Stimulated activated CD4-positive, alpha-beta T cell treated with anti-CD3 and anti-CD28 coated beads, Interleukin-4, amount 100 ng/mL, for 1 hour (primary cell): ENCODE measurements around the gene LIFR.
"Not testable (repeated sequence)": the region's sequence is repeated elsewhere in the genome, so short reads cannot be mapped to it uniquely, and the experiment has no call there.

Experiments
- DNase-seq: peaks from one replicate; pipeline ENCODE4 v3.0.0-alpha.2; 2020

The LIFR gene

GRCh38 chr5:38546691-38547146 lies 9.7 kb downstream of the LIFR start:
- DNase-seq, result no peak

DNA sequence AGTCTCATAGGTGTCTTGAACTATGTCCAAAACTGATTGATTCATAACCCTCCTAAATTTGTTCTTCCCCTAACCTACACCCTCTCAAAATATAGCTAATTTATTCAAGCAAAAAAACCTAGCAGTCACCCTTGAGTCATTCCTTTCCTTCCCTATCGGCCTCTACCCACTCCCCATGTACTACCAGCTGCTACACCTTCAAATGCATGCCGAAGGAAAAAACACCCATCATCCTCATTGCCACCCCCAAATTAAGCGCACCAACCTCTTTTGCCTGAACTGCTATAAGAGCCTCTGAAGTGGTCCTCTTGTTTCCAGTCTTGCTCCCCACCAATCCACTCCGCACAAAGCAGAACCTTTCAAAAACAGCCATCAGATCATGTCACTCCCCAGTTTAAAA lies 12.6 kb downstream of the LIFR start:
- DNase-seq, result no peak

DNA sequence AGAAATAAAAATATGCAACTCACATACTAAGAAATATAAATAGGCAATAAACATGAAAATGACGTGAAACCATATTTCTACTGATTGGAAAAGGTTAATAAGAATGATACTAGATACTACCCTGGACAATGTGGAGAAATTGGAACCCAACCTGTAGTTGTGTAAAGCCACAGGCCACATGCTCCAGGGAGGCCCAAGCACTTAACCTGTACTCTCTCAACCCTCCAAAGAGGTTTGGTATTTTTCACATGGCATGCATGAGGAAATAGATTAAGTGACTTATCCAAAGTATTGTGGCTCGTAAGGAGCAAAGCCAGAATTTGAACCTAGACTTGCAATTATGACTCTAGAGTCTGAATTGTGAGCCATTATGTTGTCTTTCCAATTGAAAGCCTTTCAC lies 13.4 kb downstream of the LIFR start:
- no peak for DNase-seq

DNA sequence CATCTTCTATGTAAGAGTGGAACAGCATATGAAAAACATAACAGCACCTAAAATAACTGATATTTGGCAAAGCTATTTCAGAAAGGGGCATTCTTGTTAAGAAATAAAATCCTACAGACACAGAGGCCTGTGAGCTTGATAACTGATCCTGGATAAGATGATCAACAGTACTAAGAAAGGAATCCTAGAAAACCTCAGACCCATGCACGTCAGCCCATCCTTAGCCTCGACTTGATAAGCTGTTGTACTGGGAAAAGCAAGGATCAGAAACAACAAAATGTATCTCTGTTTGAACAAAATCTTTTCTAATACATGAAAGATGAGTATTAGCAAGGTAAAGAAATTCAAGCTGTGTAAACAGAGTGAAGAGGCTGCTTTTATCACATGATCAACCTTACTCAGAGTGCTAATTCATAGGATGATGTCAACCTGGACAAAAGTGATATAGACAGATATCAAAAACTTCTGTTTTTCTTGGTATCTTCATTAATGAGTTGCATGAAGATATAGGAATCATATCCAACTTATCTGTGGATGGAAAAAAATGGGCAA lies 15.2 kb downstream of the LIFR start:
- DNase-seq, result no peak

DNA sequence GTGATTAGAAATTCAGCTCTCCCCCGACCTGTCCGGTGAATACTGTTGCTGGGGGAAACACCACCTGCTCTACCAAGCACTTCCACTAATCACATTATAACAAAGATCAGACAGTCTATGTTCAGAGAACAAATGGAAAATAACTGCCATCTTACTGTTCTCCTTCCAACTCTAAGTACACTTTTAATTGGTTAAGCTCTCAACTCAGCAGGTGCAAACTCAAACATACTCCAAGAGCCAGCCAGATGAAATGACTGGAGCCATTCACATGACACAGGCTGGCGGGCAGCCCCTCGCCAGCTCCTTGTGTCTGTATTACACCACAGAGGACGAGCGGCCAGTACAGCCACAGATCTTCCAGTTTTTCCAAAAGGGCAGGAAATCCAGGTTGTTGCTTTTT lies 16.1 kb downstream of the LIFR start:
- no peak for DNase-seq

GRCh38 chr5:38538161-38538560 lies 18.3 kb downstream of the LIFR start:
- DNase-seq, result no peak

- no peak for DNase-seq
Observed at GRCh38 chr5:38537505-38537904, 18.9 kb downstream of the LIFR start.

DNA sequence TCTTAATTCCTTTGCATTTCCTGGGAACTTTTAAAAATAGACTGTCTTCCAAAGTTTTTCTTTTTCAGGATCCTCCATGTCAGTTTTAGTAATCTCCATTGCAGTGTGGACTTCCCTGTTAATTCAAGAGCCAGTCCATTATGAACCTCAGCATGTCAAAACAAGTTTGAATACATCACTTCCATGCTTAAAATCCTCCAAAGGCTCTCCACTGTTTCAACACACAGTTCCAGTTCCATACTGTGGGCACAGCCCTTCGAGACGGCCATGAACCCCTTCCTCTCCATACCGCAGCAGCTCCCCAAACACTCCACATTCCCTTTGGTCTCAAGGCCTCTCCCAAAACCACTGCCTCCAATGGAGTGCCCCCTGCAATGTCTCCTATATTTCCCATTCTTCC lies 19.5 kb downstream of the LIFR start:
- no peak for DNase-seq

GRCh38 chr5:38535845-38536244 lies 20.6 kb downstream of the LIFR start:
- no peak for DNase-seq

DNA sequence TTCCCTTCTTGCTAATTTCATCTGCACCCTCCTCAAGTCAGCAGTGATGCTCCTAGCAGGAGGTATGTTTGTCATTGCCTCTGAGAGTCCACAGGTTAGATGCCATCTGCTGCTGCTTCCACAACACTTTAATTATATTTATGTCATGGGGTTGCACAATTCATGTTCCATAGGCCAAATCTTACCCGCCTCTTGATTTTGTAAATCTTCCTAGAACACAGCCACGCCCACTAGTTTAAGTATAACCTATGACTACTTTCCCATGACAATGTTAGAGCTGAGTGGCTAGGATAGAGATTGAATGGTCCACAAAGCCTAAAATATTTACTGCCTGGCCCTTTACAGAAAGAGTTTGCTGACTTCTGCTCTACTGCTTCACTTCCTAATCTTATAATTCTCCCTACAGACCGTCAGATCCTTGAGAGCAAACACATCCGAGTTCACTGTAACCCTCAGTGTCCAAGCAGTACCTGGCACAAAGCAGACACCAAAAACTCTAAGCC lies 21.1 kb downstream of the LIFR start:
- DNase-seq, result no peak

- DNase-seq, result no peak
Observed at GRCh38 chr5:38534156-38534453, 22.3 kb downstream of the LIFR start.

DNA sequence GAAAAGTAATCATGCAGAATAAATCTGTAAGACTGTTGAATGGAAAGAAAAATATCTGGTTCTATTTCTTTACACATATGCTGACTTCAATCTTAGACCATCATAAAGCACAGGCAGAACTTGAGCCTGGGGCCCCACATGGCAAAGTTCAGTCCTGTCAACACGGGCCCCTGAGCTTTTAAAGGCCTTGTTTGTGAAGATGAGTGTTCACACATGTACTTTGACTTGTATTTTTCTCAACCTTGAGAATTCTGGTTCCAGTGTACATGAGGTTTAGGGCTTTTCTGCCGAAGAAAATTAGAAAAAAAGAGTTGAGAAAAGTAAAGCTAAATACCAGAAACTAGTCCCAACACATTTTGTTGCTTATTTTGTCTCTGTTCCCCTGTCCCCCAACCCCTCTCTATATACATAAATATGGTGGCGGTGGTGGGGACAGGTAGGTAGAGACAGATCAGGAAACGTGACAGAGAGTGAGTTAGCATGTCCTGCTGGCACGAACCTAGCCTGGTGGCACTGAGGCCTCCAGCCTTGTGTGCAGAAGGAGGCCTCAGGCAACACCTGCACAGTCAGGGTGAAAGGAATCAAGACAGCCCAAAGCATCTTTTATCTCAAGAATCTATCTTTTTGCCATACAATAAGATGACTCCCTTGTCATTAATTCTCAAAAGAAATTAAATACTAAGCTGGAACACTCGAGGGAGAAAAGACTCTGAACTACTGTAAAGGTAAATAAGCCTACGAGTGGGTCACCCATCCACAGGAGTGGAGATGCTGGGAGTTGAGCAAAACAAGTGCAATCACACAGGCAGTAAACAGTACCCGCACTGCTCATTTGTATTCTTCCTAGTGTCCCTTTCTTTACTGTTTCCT lies 22.9 kb downstream of the LIFR start:
- DNase-seq, result no peak

DNA sequence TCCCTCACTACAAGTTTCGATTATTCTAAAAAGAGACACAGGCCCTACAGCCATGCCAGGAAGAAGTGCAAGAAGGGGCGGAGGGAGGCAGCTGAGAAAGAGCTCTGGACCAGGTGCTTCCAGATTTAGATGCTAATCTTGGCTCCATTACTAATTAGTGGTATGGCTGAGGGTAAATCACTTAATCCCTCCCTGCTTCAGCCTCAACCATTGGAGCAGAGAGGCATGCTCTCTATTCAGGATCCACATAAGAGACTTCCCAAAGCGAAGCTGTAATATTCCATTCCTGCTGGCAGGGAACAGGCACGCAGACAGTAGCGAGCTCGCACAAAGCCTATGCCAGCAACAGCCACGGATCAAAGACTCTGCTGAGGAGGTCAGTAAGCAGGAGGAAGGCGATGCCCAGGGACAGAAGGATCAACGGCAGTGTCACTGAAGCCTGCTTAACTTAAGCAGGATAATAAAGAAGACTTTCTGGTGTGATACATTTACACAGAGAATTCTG lies 24.2 kb downstream of the LIFR start:
- DNase-seq, result no peak

DNA sequence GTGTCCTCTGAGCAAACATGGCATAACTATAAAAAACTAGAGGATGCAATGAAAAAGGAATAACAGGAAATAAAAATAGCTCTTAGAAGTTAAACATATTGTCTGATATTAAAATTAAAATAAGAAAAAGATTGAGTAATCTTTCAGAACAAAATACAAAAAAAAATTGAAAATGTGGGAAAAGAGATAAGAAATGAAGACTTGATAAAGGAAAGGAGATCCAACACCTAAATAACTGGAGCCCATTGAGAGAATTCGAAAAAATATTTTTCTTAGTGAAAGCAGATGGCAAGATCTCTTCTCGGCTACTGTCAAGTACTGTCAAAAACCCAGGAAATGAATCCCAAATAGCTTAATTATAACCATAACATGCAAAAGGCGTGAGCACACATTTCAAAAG lies 24.9 kb downstream of the LIFR start:
- no peak for DNase-seq

GRCh38 chr5:38529955-38530646 lies 26.3 kb downstream of the LIFR start:
- DNase-seq, result no peak

- no peak for DNase-seq
Observed at GRCh38 chr5:38528162-38528703, 28.2 kb downstream of the LIFR start.

DNA sequence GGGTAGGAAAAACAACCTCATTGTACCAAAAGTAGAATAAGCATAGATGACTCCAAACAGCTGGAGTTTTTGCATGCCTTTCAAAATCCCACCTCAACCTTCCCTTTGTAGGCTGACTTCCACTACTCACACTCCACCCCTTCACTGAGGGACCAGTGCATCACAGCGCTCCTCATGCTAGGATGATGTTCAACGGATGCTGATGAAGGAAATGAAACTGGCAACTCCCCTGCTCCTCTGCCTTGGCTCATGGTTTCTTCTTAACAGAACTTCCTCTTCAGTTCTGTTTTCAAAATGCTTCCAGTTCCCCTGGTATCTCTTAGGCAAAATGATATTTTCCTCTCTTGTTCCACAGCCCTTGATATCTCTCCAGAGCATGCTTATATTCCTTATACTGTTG lies 29.0 kb downstream of the LIFR start:
- DNase-seq, result no peak

- DNase-seq, result no peak
Observed at GRCh38 chr5:38524022-38524421, 32.4 kb downstream of the LIFR start.

DNA sequence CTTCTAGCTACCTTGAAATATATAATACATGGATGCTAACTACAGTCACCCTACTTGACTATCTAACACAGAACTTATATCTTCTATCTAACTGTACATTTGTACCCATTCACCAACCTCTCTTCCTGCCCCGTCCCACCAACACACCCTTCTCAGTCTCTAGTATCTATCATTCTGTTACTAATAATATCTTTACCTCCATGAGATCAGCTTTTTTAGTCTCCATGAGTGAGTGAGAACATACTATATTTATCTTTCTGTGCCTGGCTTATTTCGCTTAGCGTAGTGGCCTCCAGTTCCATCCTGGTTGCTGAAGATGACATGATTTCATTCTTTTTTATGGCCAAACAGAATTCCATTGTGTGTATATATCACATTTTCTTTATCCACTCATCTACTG lies 37.0 kb downstream of the LIFR start:
- no peak for DNase-seq

DNA sequence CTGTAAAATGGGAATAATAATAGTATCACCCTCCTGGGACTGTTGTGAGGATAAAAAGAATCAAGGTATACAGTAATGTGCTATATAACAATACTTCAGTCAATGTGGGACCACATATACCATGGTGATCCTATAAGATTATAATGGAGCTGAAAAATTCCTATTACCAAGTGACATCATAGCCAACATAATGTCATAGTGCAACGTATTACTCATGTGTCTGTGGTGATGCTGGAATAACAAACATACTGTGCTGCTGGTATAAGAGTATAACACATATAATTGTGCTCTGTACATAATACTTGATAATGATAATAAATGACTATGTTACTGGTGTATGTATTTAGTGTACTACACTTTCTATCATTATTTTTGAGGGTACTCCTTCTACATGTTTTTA lies 38.1 kb downstream of the LIFR start:
- DNase-seq, result no peak

DNA sequence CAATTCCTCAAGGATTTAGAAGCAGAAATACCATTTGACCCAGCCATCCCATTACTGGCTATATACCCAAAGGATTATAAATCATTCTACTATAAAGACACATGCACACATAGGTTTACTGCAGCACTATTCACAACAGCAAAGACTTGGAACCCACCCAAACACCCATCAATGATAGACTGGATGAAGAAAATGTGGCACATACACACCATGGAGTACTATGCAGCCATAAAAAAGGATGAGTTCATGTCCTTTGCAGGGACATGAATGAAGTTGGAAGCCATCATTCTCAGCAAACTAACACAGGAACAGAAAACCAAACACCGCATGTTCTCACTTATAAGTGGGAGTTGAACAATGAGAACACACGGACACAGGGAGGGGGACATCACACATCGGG lies 39.8 kb downstream of the LIFR start:
- DNase-seq, result not testable (repeated sequence)

DNA sequence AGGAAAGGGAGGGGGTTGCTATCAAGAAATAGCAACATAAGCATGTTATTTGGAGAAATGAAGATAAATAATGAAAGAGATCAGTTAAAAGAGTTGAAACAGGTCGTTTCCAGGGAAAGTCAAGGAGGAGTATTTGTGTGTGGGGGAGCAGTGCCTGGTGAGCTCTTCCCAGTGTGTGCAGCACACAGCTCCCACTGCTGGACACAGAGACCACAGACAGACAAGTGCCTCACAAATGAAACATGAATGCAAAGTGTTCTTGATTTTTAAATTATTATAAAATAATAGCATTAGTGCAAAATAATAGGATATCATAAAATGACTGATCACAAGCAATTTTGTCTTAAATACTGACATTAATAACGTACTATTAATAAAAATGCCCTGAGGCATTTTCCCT lies 40.8 kb downstream of the LIFR start:
- no peak for DNase-seq

DNA sequence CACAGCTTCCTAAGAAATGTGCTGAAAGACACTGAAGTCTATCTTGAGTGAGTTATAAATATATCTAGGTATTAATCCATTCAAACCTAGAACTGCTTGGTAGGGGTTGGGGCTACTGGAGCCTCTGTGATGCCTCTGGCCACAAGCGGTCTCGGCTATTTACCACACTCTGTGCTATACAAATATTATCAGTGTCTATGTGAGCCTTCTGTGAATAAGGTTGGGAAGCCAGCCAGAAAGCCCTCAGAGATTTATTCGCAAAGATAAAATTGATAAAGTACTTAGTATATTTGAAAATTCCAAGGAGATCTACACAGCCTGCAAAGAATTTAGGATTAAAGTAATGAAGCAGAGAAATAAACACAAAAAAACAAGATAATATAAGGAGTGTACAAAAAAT lies 41.4 kb downstream of the LIFR start:
- DNase-seq, result no peak

GRCh38 chr5:38509185-38509584 lies 47.3 kb downstream of the LIFR start:
- DNase-seq, result no peak
